ENCODE results near the gene MGST2. TPM values are rescaled to one million over a fixed set of nuclear protein-coding genes. Genes with fewer than 3 reads are reported as not detected.

Gene MGST2
- total and polyA plus RNA-seq, 7 experiments from 2014 or later = 1.4 to 37.3 (median 2.5) TPM

DNA sequence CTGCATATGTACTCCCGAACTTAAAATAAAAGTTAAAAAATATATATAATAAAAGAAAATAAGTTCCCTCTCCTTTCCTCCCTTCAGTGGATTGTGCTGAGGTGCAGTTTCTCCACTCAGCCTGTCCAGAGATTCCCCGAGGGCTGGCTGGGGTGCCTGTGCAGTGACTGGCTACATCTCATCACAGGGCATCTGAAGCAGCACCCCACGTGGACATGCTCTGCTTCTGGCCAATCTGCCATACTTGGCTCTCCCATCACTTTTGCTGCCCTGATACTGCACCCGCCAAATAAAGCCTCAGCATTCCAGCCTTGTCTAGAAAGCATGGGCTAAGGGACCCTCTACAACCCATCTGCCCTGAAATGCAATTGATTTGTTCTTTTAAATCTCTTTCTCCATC lies 11.1 kb upstream of the MGST2 start:
- no peaks in the 10 kb centered on the region for H3K9me3 ChIP-seq (ENCODE audit: control insufficient read depth in 2 of 3, low read length in 3 of 3)
- no peak for ATAC-seq
- CTCF ChIA-PET = no interaction called here

DNA sequence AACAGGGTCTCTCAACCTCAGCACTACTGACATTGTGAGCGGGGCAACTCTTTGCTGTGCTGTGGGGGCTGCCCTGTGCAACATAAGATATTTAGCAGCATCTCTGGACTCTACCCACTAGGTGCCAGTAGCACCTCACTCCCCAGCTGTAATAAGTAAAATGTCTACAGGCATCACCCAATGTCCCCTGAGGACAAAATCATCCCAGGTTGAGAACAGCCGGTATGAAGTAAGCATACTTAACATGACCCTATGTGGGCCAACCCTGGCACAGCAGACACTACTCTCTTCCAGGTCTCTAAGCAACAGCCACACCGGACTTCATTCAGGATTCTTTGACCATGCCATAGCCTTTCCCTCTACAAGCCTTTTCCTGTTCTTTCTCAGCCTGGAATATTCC lies 10.5 kb upstream of the MGST2 start:
- Histone ChIP-seq H3K4me3 (ENCODE audit: low read length) (no peak overlapping the region), H3K36me3 (ENCODE audit: control insufficient read depth in 2 of 3, insufficient read depth in 3 of 3, low read length in 3 of 3) (no peaks in the 10 kb centered on the region), H3K9me3 (ENCODE audit: control insufficient read depth in 2 of 3, low read length in 3 of 3) (no peaks in the 10 kb centered on the region), H3K27ac (ENCODE audit: low read depth, low read length) (no peak overlapping the region), H3K4me1 (ENCODE audit: control insufficient read depth in 2 of 2, insufficient read depth in 2 of 2, low read length in 2 of 2) (peaks cover 0 to 5% of the 10 kb centered on the region in 2 donors), H3K27me3 (ENCODE audit: control insufficient read depth in 2 of 2, insufficient read depth in 2 of 2, low read length in 2 of 2) (no peaks in the 10 kb centered on the region)
- intact Hi-C loops (cut with micrococcal nuclease) = loop anchor here (1.0 to 10.0 kb wide), 15 partner anchors 47 to 960 kb away; partner anchors contain the start of genes ELF2 (in 1 of the 2), MAML3 (in 1 of the 2), NAA15 (in 1 of the 2) and NDUFC1 (in 1 of the 2)
- POLR2A ChIA-PET = no interaction called here
- CTCF ChIA-PET = interaction anchor here (1.3 to 1.5 kb wide), 2 partner anchors 12 to 52 kb away, joined by 3 to 5 read pairs; no protein-coding TSS in a partner anchor
- H3K36me3 Mint-ChIP-seq = peaks cover 0 to 2% (median 0%) of the 10 kb centered on the region in 5 donors
- no peak for DNase-seq
- no peak for ATAC-seq
- peaks cover 0 to 5% (median 5%) of the 10 kb centered on the region in 5 donors for H3K27me3 Mint-ChIP-seq
- H3K27ac Mint-ChIP-seq = peak overlapping the region in 2 of 9 donors; percentile 11 to 65
- no peak overlapping the region for H3K4me3 Mint-ChIP-seq
- H3K9me3 Mint-ChIP-seq = no peaks in the 10 kb centered on the region
- peaks cover 17 to 41% (median 24%) of the 10 kb centered on the region in 7 donors for H3K4me1 Mint-ChIP-seq

More for the DNA sequence above, 11.1 kb upstream of the MGST2 start:
- Mint-ChIP-seq H3K9me3 (no peaks in the 10 kb centered on the region), H3K27me3 (peaks cover 0 to 5% (median 5%) of the 10 kb centered on the region in 5 donors), H3K36me3 (no peaks in the 10 kb centered on the region), H3K4me1 (peaks cover 17 to 38% (median 24%) of the 10 kb centered on the region in 7 donors), H3K4me3 (no peak overlapping the region), H3K27ac (no peak overlapping the region)
- Histone ChIP-seq H3K36me3 (ENCODE audit: control insufficient read depth in 2 of 3, insufficient read depth in 3 of 3, low read length in 3 of 3) (no peaks in the 10 kb centered on the region), H3K4me1 (ENCODE audit: control insufficient read depth in 2 of 2, insufficient read depth in 2 of 2, low read length in 2 of 2) (peaks cover 0 to 5% of the 10 kb centered on the region in 2 donors), H3K27ac (ENCODE audit: low read depth, low read length) (no peak overlapping the region), H3K27me3 (ENCODE audit: control insufficient read depth in 2 of 2, insufficient read depth in 2 of 2, low read length in 2 of 2) (no peaks in the 10 kb centered on the region), H3K4me3 (ENCODE audit: low read length) (no peak overlapping the region)
- DNase-seq = no peak
- POLR2A ChIA-PET = no interaction called here
- intact Hi-C loops (cut with micrococcal nuclease) = loop anchor here (2.0 to 10.0 kb wide), 6 partner anchors 350 to 960 kb away; partner anchors contain the start of genes NAA15 (in 1 of the 2), NDUFC1 (in 1 of the 2) and NOCT (in 1 of the 2)

DNA sequence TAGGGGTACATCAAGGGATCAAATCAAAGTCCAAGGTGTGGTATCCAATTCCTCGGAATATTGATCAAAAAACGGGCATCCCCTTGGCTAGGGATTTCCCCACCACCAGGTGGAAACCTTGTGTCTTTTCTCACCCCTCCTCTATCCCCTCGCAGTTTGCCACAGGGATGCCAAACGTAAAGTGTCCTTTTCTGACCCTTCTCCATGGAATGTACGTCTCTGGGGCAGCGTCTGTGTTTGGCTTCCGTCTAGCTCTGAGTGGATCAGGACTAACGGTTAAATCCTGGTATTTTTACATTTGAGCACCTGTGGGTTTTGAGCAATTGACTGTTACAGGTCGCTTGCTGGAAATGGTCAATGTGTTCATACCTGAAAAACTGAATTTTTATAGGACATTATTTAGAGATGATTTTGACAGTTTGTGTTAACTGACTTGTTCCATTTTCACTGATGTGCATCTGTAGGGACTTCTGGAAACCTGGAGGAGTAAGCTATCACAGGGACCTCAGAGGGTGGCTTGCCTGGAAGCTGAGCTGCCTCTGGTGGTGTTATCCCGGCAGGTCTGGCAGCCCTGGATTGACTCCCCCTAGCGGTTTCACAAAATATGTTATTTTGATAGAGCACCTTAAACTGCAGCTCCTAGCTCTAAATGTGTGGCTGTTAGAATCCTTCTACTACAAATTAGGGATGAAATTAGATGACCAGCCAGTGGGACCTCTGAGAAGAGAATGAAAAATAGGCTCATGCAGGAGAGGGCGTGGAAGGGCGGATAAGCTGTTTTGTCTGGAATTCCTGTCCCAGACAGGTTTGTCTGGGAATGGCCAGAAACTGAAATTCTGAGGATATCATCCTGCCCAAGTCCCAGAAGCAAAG lies 8.8 kb upstream of the MGST2 start:
- Histone ChIP-seq H3K27me3 (ENCODE audit: control insufficient read depth in 2 of 2, insufficient read depth in 2 of 2, low read length in 2 of 2) (no peaks in the 10 kb centered on the region), H3K4me1 (ENCODE audit: control insufficient read depth in 2 of 2, insufficient read depth in 2 of 2, low read length in 2 of 2) (peaks cover 0 to 5% of the 10 kb centered on the region in 2 donors), H3K4me3 (ENCODE audit: low read length) (no peak overlapping the region), H3K27ac (ENCODE audit: low read depth, low read length) (no peak overlapping the region), H3K36me3 (ENCODE audit: control insufficient read depth in 2 of 3, insufficient read depth in 3 of 3, low read length in 3 of 3) (no peaks in the 10 kb centered on the region), H3K9me3 (ENCODE audit: control insufficient read depth in 2 of 3, low read length in 3 of 3) (no peaks in the 10 kb centered on the region)
- ChIA-PET CTCF (interaction anchor here (0.5 to 1.7 kb wide), 10 partner anchors 8 to 626 kb away, joined by 3 to 6 read pairs (median 3); no protein-coding TSS in a partner anchor), POLR2A (no interaction called here)
- intact Hi-C loops (cut with micrococcal nuclease) = loop anchor here (1.0 to 10.0 kb wide), 18 partner anchors 9 to 958 kb away; partner anchors contain the start of genes ELF2 (in 1 of the 2), MAML3 (in 1 of the 2), NAA15 (in 1 of the 2) and NDUFC1 (in 1 of the 2)
- DNase-seq = peak in 8 of 9 donors; percentile 29 to 67 (median 56)
- no peaks in the 10 kb centered on the region for H3K9me3 Mint-ChIP-seq
- peaks cover 0 to 7% (median 0%) of the 10 kb centered on the region in 5 donors for H3K36me3 Mint-ChIP-seq
- H3K4me3 Mint-ChIP-seq = peak overlapping the region in 8 of 10 donors; percentile 5 to 86 (median 22)
- H3K4me1 Mint-ChIP-seq = peaks cover 17 to 41% (median 18%) of the 10 kb centered on the region in 7 donors
- ATAC-seq = peak; percentile 87
- H3K27me3 Mint-ChIP-seq = peaks cover 0 to 5% (median 5%) of the 10 kb centered on the region in 5 donors
- H3K27ac Mint-ChIP-seq = peak overlapping the region in 5 of 9 donors; percentile 31 to 98 (median 87)

DNA sequence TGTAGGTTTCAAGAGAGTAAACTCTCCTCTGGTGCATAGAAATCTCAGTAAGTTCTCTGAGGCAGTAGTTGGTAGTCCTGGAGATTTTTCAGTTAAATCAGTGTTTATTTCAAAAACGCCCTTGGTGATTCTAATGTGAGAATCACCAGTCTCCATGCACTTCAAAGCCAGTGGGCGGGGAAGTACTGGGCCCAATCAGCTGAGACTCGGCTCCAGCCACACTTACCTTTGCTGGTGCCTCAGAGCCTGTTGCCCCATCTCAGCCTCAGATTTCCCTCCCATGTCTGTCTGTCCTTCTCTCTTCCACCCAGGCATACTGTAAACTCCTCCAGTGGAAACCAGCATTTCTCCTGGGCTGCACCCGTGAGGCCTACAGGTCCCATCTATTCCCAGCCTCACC lies 7.4 kb upstream of the MGST2 start:
- DNase-seq = no peak
- no peaks in the 10 kb centered on the region for H3K9me3 Mint-ChIP-seq
- peaks cover 0 to 7% (median 0%) of the 10 kb centered on the region in 5 donors for H3K36me3 Mint-ChIP-seq
- peaks cover 17 to 41% (median 18%) of the 10 kb centered on the region in 7 donors for H3K4me1 Mint-ChIP-seq
- H3K27ac Mint-ChIP-seq = peak overlapping the region in 7 of 9 donors; percentile 27 to 98 (median 57)
- Histone ChIP-seq H3K4me1 (ENCODE audit: control insufficient read depth in 2 of 2, insufficient read depth in 2 of 2, low read length in 2 of 2) (peaks cover 0 to 5% of the 10 kb centered on the region in 2 donors), H3K27me3 (ENCODE audit: control insufficient read depth in 2 of 2, insufficient read depth in 2 of 2, low read length in 2 of 2) (no peaks in the 10 kb centered on the region), H3K27ac (ENCODE audit: low read depth, low read length) (no peak overlapping the region), H3K9me3 (ENCODE audit: control insufficient read depth in 2 of 3, low read length in 3 of 3) (no peaks in the 10 kb centered on the region), H3K4me3 (ENCODE audit: low read length) (no peak overlapping the region), H3K36me3 (ENCODE audit: control insufficient read depth in 2 of 3, insufficient read depth in 3 of 3, low read length in 3 of 3) (no peaks in the 10 kb centered on the region)
- ATAC-seq = no peak
- peaks cover 0 to 5% (median 0%) of the 10 kb centered on the region in 5 donors for H3K27me3 Mint-ChIP-seq
- intact Hi-C loops (cut with micrococcal nuclease) = loop anchor here (5.0 to 10.0 kb wide), 12 partner anchors 44 to 957 kb away; partner anchors contain the start of genes ELF2 (in 1 of the 2), MAML3 (in 1 of the 2), NAA15 (in 1 of the 2) and NDUFC1 (in 1 of the 2)
- ChIA-PET POLR2A (no interaction called here), CTCF (interaction anchor here (0.6 to 0.9 kb wide), 3 partner anchors 53 to 514 kb away, joined by 3 read pairs; no protein-coding TSS in a partner anchor)
- H3K4me3 Mint-ChIP-seq = peak overlapping the region in 2 of 10 donors; percentile 4 to 86

DNA sequence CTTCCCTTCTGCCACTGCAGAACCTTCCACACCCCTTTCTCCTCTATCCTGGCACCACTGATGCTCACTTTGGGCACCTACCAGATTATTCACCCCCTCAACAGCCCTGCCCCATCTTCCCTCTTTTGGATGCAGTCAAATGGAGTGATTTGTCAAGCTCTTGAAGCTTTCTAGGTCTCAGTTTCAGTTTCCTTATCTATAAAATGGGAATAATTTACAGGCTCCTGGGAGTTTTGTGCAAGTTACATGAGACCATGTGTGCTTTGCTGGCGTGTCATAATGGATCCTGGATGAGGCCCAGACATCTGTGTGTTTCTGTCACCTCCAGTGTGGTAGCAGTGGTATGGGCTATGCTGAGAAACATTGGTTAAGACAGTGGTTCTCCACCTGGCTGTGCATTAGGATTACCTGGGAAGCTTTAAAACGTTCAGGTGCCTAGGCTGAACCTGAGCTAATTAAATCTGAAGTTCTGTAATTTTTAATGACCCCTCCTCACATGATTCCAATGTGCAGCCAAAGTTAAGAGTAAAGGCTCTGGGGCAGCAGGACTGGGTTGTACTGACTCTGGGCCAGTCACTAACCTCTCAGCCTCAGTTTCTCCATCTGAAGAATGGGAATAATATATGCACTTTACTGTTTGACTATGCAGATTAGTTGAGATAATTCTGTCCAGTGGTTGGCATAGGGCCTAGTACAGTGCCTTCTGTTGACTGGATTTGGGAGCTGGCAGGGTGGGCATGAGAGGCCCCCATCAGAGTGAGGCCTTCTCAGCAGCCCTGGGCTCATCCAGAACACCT lies 6.8 kb upstream of the MGST2 start:
- DNase-seq (no peak), ATAC-seq (no peak)
- Mint-ChIP-seq H3K36me3 (peaks cover 0 to 7% (median 0%) of the 10 kb centered on the region in 5 donors), H3K4me3 (peak overlapping the region in 2 of 10 donors; percentile 4 to 86), H3K9me3 (no peaks in the 10 kb centered on the region), H3K27ac (peak overlapping the region in 4 of 9 donors; percentile 57 to 98 (median 87)), H3K4me1 (peaks cover 17 to 41% (median 18%) of the 10 kb centered on the region in 7 donors), H3K27me3 (peaks cover 0 to 5% (median 0%) of the 10 kb centered on the region in 5 donors)
- Histone ChIP-seq H3K36me3 (ENCODE audit: control insufficient read depth in 2 of 3, insufficient read depth in 3 of 3, low read length in 3 of 3) (no peaks in the 10 kb centered on the region), H3K9me3 (ENCODE audit: control insufficient read depth in 2 of 3, low read length in 3 of 3) (no peaks in the 10 kb centered on the region), H3K4me1 (ENCODE audit: control insufficient read depth in 2 of 2, insufficient read depth in 2 of 2, low read length in 2 of 2) (peaks cover 0 to 5% of the 10 kb centered on the region in 2 donors), H3K4me3 (ENCODE audit: low read length) (no peak overlapping the region), H3K27me3 (ENCODE audit: control insufficient read depth in 2 of 2, insufficient read depth in 2 of 2, low read length in 2 of 2) (no peaks in the 10 kb centered on the region), H3K27ac (ENCODE audit: low read depth, low read length) (no peak overlapping the region)
- intact Hi-C loops (cut with micrococcal nuclease) = loop anchor here (5.0 to 10.0 kb wide), 12 partner anchors 44 to 956 kb away; partner anchors contain the start of genes ELF2 (in 1 of the 2), MAML3 (in 1 of the 2), NAA15 (in 1 of the 2) and NDUFC1 (in 1 of the 2)
- ChIA-PET CTCF (interaction anchor here (0.7 to 1.0 kb wide), 2 partner anchors 14 to 54 kb away, joined by 3 read pairs; no protein-coding TSS in a partner anchor), POLR2A (no interaction called here)
